HFF-Myc (cell line): ENCODE results near the gene MCCD1.

Experiments
- DNase-seq: peaks from one replicate; pipeline ENCODE4 v3.0.0-alpha.2; 2011; ENCODE audit warnings: low read depth; ENCODE audit errors: extremely low read depth
- H3K4me3 ChIP-seq: replicated peaks from 2 replicates; pipeline ENCODE4 v1.5.1; 2011; ENCODE audit warnings: low read depth, mild to moderate bottlenecking, control low read depth, low read length
- CTCF ChIP-seq: IDR thresholded peaks from 2 replicates; pipeline ENCODE4 v1.5.1; 2012; ENCODE audit warnings: mild to moderate bottlenecking, low read depth, low read length, control low read depth; ENCODE audit errors: missing control alignments

MCCD1 gene

DNA sequence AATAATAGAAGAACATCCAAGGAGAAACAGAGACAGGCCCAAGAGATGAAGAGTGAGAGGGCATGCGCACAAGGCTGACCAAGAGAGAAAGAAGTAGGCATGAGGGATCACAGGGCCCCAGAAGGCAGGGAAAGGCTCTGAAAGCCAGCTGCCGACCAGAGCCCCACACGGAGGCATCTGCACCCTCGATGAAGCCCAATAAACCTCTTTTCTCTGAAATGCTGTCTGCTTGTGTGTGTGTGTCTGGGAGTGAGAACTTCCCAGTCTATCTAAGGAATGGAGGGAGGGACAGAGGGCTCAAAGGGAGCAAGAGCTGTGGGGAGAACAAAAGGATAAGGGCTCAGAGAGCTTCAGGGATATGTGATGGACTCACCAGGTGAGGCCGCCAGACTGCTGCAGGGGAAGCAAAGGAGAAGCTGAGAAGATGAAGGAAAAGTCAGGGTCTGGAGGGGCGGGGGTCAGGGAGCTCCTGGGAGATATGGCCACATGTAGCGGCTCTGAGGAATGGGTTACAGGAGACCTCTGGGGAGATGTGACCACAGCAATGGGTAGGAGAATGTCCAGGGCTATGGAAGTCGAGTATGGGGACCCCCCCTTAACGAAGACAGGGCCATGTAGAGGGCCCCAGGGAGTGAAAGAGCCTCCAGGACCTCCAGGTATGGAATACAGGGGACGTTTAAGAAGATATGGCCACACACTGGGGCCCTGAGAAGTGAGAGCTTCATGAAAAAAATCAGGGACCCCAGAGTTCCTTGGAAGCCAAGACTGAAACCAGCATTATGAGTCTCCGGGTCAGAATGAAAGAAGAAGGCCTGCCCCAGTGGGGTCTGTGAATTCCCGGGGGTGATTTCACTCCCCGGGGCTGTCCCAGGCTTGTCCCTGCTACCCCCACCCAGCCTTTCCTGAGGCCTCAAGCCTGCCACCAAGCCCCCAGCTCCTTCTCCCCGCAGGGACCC lies 45.6 kb downstream of the MCCD1 start:
- no peak for TF ChIP-seq CTCF
- no peak overlapping the region for H3K4me3 ChIP-seq
- no peak for DNase-seq

DNA sequence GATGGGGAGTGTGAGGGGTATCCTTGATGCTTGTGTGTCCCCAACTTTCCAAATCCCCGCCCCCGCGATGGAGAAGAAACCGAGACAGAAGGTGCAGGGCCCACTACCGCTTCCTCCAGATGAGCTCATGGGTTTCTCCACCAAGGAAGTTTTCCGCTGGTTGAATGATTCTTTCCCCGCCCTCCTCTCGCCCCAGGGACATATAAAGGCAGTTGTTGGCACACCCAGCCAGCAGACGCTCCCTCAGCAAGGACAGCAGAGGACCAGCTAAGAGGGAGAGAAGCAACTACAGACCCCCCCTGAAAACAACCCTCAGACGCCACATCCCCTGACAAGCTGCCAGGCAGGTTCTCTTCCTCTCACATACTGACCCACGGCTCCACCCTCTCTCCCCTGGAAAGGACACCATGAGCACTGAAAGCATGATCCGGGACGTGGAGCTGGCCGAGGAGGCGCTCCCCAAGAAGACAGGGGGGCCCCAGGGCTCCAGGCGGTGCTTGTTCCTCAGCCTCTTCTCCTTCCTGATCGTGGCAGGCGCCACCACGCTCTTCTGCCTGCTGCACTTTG lies 46.7 kb downstream of the MCCD1 start, which contains the start of gene TNF:
TNF (plus strand) TSS at position 231 of the 567 bp plus-strand sequence; CDS start at position 408, 177 bp downstream.
- DNase-seq, result no peak
- no peak for TF ChIP-seq CTCF
- no peak within 1 kb of the TSS for H3K4me3 ChIP-seq

GRCh38 chr6:31575952-31576685 lies 47.4 kb downstream of the MCCD1 start:
- DNase-seq, result no peak
- H3K4me3 ChIP-seq, result no peak overlapping the region
- TF ChIP-seq CTCF, result no peak

DNA sequence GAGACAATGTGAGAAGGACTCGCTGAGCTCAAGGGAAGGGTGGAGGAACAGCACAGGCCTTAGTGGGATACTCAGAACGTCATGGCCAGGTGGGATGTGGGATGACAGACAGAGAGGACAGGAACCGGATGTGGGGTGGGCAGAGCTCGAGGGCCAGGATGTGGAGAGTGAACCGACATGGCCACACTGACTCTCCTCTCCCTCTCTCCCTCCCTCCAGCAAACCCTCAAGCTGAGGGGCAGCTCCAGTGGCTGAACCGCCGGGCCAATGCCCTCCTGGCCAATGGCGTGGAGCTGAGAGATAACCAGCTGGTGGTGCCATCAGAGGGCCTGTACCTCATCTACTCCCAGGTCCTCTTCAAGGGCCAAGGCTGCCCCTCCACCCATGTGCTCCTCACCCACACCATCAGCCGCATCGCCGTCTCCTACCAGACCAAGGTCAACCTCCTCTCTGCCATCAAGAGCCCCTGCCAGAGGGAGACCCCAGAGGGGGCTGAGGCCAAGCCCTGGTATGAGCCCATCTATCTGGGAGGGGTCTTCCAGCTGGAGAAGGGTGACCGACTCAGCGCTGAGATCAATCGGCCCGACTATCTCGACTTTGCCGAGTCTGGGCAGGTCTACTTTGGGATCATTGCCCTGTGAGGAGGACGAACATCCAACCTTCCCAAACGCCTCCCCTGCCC lies 48.3 kb downstream of the MCCD1 start:
- no peak overlapping the region for H3K4me3 ChIP-seq
- no peak for DNase-seq
- no peak for TF ChIP-seq CTCF

DNA sequence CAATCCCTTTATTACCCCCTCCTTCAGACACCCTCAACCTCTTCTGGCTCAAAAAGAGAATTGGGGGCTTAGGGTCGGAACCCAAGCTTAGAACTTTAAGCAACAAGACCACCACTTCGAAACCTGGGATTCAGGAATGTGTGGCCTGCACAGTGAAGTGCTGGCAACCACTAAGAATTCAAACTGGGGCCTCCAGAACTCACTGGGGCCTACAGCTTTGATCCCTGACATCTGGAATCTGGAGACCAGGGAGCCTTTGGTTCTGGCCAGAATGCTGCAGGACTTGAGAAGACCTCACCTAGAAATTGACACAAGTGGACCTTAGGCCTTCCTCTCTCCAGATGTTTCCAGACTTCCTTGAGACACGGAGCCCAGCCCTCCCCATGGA lies 48.8 kb downstream of the MCCD1 start:
- H3K4me3 ChIP-seq, result no peak overlapping the region
- no peak for TF ChIP-seq CTCF
- DNase-seq, result no peak
